ENCODE results near the gene RBP7. TPM values are rescaled to one million over a fixed set of nuclear protein-coding genes. Genes with fewer than 3 reads are reported as not detected.

The RBP7 gene
- 10 to 100 TPM; 13.0 to 34.0 (median 21.1) TPM for total RNA-seq

- 27% methylated on average over 16 of the region's 71 CpGs for WGBS
Measured at GRCh38 chr1:9996624-9997582, at the start of gene RBP7. TSS of gene RBP7 (plus strand) at chr1:9997228. CDS start at chr1:9997259, 31 bp downstream.

GRCh38 chr1:9957726-9958125, 39.3 kb upstream of the RBP7 start:
- peaks cover 3% of the 10 kb centered on the region for H3K4me1 ChIP-seq
- no peak for TF ChIP-seq POLR2A (IDR thresholded peaks at IDR 0.05)
- TF ChIP-seq CTCF (IDR thresholded peaks at IDR 0.05), result no peak
- TF ChIP-seq POLR2AphosphoS5 (IDR thresholded peaks at IDR 0.05), result no peak
- no peak for TF ChIP-seq EP300 (IDR thresholded peaks at IDR 0.05)
- H3K36me3 ChIP-seq, result no peaks in the 10 kb centered on the region
- no peak overlapping the region for H3K4me3 ChIP-seq
- no peak overlapping the region for H3K27ac ChIP-seq
- no peaks in the 10 kb centered on the region for H3K9me3 ChIP-seq
- no peak for DNase-seq (ENCODE audit: low spot score in 2 of 2)
- H3K27me3 ChIP-seq, result no peaks in the 10 kb centered on the region
- WGBS, result 86% methylated on average over 8 of the region's 8 CpGs

More at GRCh38 chr1:9996624-9997582, at the start of gene RBP7:
- Histone ChIP-seq H3K27me3 (peaks cover 22% of the 10 kb centered on the region), H3K4me1 (peaks cover 15% of the 10 kb centered on the region), H3K27ac (no peak within 1 kb of the TSS), H3K9me3 (no peaks in the 10 kb centered on the region), H3K36me3 (no peaks in the 10 kb centered on the region), H3K4me3 (peak within 1 kb of the TSS; percentile 69)
- DNase-seq (ENCODE audit: low spot score in 2 of 2), result peak in 1 of 2 donors; percentile 63
- TF ChIP-seq EP300 (IDR thresholded peaks at IDR 0.05) (no peak), CTCF (IDR thresholded peaks at IDR 0.05) (no peak), POLR2A (IDR thresholded peaks at IDR 0.05) (no peak), POLR2AphosphoS5 (IDR thresholded peaks at IDR 0.05) (no peak)

GRCh38 chr1:9960011-9960410, 37.0 kb upstream of the RBP7 start:
- Histone ChIP-seq H3K36me3 (no peaks in the 10 kb centered on the region), H3K4me3 (no peak overlapping the region), H3K9me3 (no peaks in the 10 kb centered on the region), H3K4me1 (peaks cover 3% of the 10 kb centered on the region), H3K27ac (no peak overlapping the region), H3K27me3 (no peaks in the 10 kb centered on the region)
- no peak for DNase-seq (ENCODE audit: low spot score in 2 of 2)
- WGBS, result 75% methylated on average over 4 of the region's 4 CpGs
- no peak for TF ChIP-seq POLR2A (IDR thresholded peaks at IDR 0.05)
- no peak for TF ChIP-seq POLR2AphosphoS5 (IDR thresholded peaks at IDR 0.05)
- no peak for TF ChIP-seq EP300 (IDR thresholded peaks at IDR 0.05)
- no peak for TF ChIP-seq CTCF (IDR thresholded peaks at IDR 0.05)

- WGBS, result 70% methylated on average over 12 of the region's 12 CpGs
- Histone ChIP-seq H3K36me3 (no peaks in the 10 kb centered on the region), H3K4me3 (no peak overlapping the region), H3K4me1 (peaks cover 3% of the 10 kb centered on the region), H3K27me3 (no peaks in the 10 kb centered on the region), H3K9me3 (no peaks in the 10 kb centered on the region), H3K27ac (no peak overlapping the region)
- TF ChIP-seq POLR2A (IDR thresholded peaks at IDR 0.05), result no peak
- TF ChIP-seq POLR2AphosphoS5 (IDR thresholded peaks at IDR 0.05), result no peak
- TF ChIP-seq EP300 (IDR thresholded peaks at IDR 0.05), result no peak
- no peak for TF ChIP-seq CTCF (IDR thresholded peaks at IDR 0.05)
- no peak for DNase-seq (ENCODE audit: low spot score in 2 of 2)
Measured at GRCh38 chr1:9960706-9961562, 36.1 kb upstream of the RBP7 start.

All from suprapubic skin (tissue), 4 donors.